Fibroblast of skin of right quadriceps (primary cell): ENCODE results near the gene ABCC12.
"Not testable (repeated sequence)": the region's sequence is repeated elsewhere in the genome, so short reads cannot be mapped to it uniquely, and the experiment has no call there.

Experiments
- DNase-seq: peaks from one replicate; pipeline ENCODE4 v3.0.0-alpha.2; 2013

Gene ABCC12

GRCh38 chr16:48155926-48156789, at the start of gene ABCC12:
TSS of gene ABCC12 (minus strand) at chr16:48155993. CDS start at chr16:48146424, 9,569 bp downstream.
- no peak for DNase-seq

GRCh38 chr16:48204825-48205151, 49.0 kb upstream of the ABCC12 start:
- no peak for DNase-seq

GRCh38 chr16:48203974-48204824, 48.4 kb upstream of the ABCC12 start:
- no peak for DNase-seq

- DNase-seq, result no peak
Observed at GRCh38 chr16:48201515-48202201, 45.9 kb upstream of the ABCC12 start.

GRCh38 chr16:48197294-48197693, 41.5 kb upstream of the ABCC12 start:
- DNase-seq, result no peak

GRCh38 chr16:48194828-48195556, 39.2 kb upstream of the ABCC12 start:
- peak; percentile 24 for DNase-seq

GRCh38 chr16:48193846-48194245, 38.1 kb upstream of the ABCC12 start:
- DNase-seq, result no peak

GRCh38 chr16:48188449-48189102, 32.8 kb upstream of the ABCC12 start:
- no peak for DNase-seq

GRCh38 chr16:48187779-48188178, 32.0 kb upstream of the ABCC12 start:
- DNase-seq, result no peak

- no peak for DNase-seq
Observed at GRCh38 chr16:48184681-48185080, 28.9 kb upstream of the ABCC12 start.

GRCh38 chr16:48182979-48183537, 27.3 kb upstream of the ABCC12 start:
- DNase-seq, result no peak

GRCh38 chr16:48181746-48182520, 26.1 kb upstream of the ABCC12 start:
- DNase-seq, result not testable (repeated sequence)

GRCh38 chr16:48180868-48181480, 25.2 kb upstream of the ABCC12 start:
- no peak for DNase-seq

- DNase-seq, result no peak
Observed at GRCh38 chr16:48176635-48177408, 21.0 kb upstream of the ABCC12 start.

GRCh38 chr16:48173889-48174288, 18.1 kb upstream of the ABCC12 start:
- no peak for DNase-seq

- no peak for DNase-seq
Observed at GRCh38 chr16:48172682-48173081, 16.9 kb upstream of the ABCC12 start.

- no peak for DNase-seq
Observed at GRCh38 chr16:48169896-48170295, 14.1 kb upstream of the ABCC12 start.

- DNase-seq, result no peak
Observed at GRCh38 chr16:48168075-48168474, 12.3 kb upstream of the ABCC12 start.

GRCh38 chr16:48166617-48167016, 10.8 kb upstream of the ABCC12 start:
- not testable (repeated sequence) for DNase-seq
